ENCODE data around the gene TRIML2.

TRIML2 gene

DNA sequence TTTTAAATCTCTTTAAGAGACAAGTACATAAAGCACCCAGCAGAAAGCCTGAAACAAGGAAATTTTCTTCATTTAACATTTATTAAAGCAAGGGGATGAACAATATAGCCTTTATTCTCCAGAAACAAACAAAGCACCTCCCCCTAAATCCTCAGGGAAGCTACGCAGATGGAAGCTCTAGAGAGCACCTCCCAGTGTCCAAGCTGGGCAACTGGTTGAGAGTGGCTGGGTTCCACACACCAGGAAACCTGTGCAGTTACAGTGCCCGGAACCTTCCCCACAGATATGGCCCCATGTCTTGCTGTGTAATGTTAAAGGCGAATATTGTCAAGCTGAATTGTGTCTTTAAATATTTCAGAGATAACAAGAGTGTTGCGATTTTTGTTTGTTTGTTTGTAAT is 21.0 kb upstream of the TRIML2 start:
- H3K36me3 ChIP-seq (ENCODE audit: insufficient read depth, low read length) = no peaks in the 10 kb centered on the region
- H2AFZ ChIP-seq (ENCODE audit: low read length) = no peak overlapping the region
- TF ChIP-seq, protein P1, sequence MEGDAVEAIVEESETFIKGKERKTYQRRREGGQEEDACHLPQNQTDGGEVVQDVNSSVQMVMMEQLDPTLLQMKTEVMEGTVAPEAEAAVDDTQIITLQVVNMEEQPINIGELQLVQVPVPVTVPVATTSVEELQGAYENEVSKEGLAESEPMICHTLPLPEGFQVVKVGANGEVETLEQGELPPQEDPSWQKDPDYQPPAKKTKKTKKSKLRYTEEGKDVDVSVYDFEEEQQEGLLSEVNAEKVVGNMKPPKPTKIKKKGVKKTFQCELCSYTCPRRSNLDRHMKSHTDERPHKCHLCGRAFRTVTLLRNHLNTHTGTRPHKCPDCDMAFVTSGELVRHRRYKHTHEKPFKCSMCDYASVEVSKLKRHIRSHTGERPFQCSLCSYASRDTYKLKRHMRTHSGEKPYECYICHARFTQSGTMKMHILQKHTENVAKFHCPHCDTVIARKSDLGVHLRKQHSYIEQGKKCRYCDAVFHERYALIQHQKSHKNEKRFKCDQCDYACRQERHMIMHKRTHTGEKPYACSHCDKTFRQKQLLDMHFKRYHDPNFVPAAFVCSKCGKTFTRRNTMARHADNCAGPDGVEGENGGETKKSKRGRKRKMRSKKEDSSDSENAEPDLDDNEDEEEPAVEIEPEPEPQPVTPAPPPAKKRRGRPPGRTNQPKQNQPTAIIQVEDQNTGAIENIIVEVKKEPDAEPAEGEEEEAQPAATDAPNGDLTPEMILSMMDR (IDR thresholded peaks at IDR 0.05; ENCODE audit: low read length) = no peak
- no peak for TF ChIP-seq EZH2 (IDR thresholded peaks at IDR 0.05; ENCODE audit: borderline replicate concordance, low read length)
- H4K20me1 ChIP-seq (ENCODE audit: insufficient read depth, low read length) = no peaks in the 10 kb centered on the region
- H3K9me3 ChIP-seq (ENCODE audit: low read length) = no peaks in the 10 kb centered on the region
- no peaks in the 10 kb centered on the region for H3K4me1 ChIP-seq (ENCODE audit: insufficient read depth, low read length, severe bottlenecking)
- no peaks in the 10 kb centered on the region for H3F3A ChIP-seq (ENCODE audit: insufficient read depth, low read length)
- H3K79me2 ChIP-seq (ENCODE audit: insufficient read depth, low read length) = no peaks in the 10 kb centered on the region
- H3K27me3 ChIP-seq (ENCODE audit: insufficient read depth, low read length) = no peaks in the 10 kb centered on the region
- no peak overlapping the region for H3K4me2 ChIP-seq (ENCODE audit: low read length)
- H3K27ac ChIP-seq (ENCODE audit: low read depth, low read length, poor library complexity, severe bottlenecking) = no peak overlapping the region
- H3K9me2 ChIP-seq (ENCODE audit: low read depth, low read length) = no peaks in the 10 kb centered on the region
- H3K9ac ChIP-seq (ENCODE audit: low read length) = no peak overlapping the region
- H3K4me3 ChIP-seq (ENCODE audit: low read depth, low read length, poor library complexity, severe bottlenecking) = no peak overlapping the region

DNA sequence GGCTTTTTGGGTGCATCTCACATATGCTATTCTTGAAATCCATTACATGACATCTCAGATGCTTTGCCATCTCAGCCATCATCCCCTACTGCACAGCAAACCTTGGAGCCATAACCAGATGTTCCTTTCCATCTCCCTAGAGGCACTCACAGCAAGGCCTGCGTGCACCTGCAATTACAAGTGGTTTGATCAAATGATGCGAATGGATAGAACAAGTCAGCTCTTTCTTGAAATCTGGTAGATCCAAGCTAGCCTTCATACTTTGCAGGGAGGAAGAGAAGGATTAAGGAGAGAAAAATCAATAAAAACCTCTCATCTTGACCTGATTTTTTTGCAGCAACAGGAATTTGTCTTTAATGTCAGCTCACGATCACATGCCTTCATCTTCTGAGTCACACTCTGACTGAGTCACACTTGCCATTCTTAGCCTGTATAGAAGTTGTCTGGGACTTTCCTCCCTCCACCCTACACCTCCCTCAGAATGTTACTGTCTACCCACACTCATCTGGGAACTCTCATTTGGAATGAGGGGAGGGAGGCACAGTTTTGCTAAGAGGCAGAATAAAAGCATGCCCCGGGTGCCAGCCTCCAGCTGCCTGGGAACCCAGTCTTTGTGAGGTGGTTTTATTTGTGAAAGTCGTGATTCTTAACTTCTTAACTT is 17.9 kb upstream of the TRIML2 start:
- Histone ChIP-seq H3K4me1 (ENCODE audit: insufficient read depth, low read length, severe bottlenecking) (no peaks in the 10 kb centered on the region), H3K9ac (ENCODE audit: low read length) (no peak overlapping the region), H3K4me2 (ENCODE audit: low read length) (no peak overlapping the region), H3K27me3 (ENCODE audit: insufficient read depth, low read length) (no peaks in the 10 kb centered on the region), H3K9me2 (ENCODE audit: low read depth, low read length) (no peaks in the 10 kb centered on the region), H3K27ac (ENCODE audit: low read depth, low read length, poor library complexity, severe bottlenecking) (no peak overlapping the region), H3K36me3 (ENCODE audit: insufficient read depth, low read length) (no peaks in the 10 kb centered on the region), H3K4me3 (ENCODE audit: low read depth, low read length, poor library complexity, severe bottlenecking) (no peak overlapping the region), H3F3A (ENCODE audit: insufficient read depth, low read length) (no peaks in the 10 kb centered on the region), H4K20me1 (ENCODE audit: insufficient read depth, low read length) (no peaks in the 10 kb centered on the region), H3K79me2 (ENCODE audit: insufficient read depth, low read length) (no peaks in the 10 kb centered on the region), H3K9me3 (ENCODE audit: low read length) (no peaks in the 10 kb centered on the region), H2AFZ (ENCODE audit: low read length) (no peak overlapping the region)
- TF ChIP-seq, protein P1 (IDR thresholded peaks at IDR 0.05; ENCODE audit: low read length) = no peak
- no peak for TF ChIP-seq EZH2 (IDR thresholded peaks at IDR 0.05; ENCODE audit: borderline replicate concordance, low read length)

DNA sequence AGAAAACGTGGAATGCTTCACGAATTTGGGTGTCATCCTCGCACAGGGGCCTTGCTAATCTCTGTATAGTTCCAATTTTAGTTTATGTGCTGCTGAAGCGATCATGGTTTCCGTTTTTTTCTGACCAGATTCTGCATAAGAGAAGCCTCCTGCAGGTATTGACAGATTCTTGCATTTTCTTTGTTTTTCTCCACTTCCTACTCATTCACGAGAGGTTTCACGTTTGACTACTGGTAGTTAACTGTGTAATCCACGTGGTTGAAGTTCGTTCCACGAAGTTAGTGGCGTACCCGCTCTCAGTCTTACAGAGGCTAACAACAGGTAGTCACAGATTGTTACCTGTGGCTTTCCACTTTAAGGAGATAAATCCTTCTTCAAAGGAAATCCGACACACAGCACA is 12.1 kb upstream of the TRIML2 start:
- H3K27me3 ChIP-seq (ENCODE audit: insufficient read depth, low read length) = no peaks in the 10 kb centered on the region
- no peaks in the 10 kb centered on the region for H3K79me2 ChIP-seq (ENCODE audit: insufficient read depth, low read length)
- H4K20me1 ChIP-seq (ENCODE audit: insufficient read depth, low read length) = no peaks in the 10 kb centered on the region
- H2AFZ ChIP-seq (ENCODE audit: low read length) = no peak overlapping the region
- no peaks in the 10 kb centered on the region for H3K4me1 ChIP-seq (ENCODE audit: insufficient read depth, low read length, severe bottlenecking)
- TF ChIP-seq, protein P1 (IDR thresholded peaks at IDR 0.05; ENCODE audit: low read length) = no peak
- TF ChIP-seq EZH2 (IDR thresholded peaks at IDR 0.05; ENCODE audit: borderline replicate concordance, low read length) = no peak
- no peaks in the 10 kb centered on the region for H3F3A ChIP-seq (ENCODE audit: insufficient read depth, low read length)
- H3K4me2 ChIP-seq (ENCODE audit: low read length) = no peak overlapping the region
- H3K9me2 ChIP-seq (ENCODE audit: low read depth, low read length) = no peaks in the 10 kb centered on the region
- H3K9me3 ChIP-seq (ENCODE audit: low read length) = no peaks in the 10 kb centered on the region
- no peak overlapping the region for H3K9ac ChIP-seq (ENCODE audit: low read length)
- H3K36me3 ChIP-seq (ENCODE audit: insufficient read depth, low read length) = no peaks in the 10 kb centered on the region
- no peak overlapping the region for H3K4me3 ChIP-seq (ENCODE audit: low read depth, low read length, poor library complexity, severe bottlenecking)
- no peak overlapping the region for H3K27ac ChIP-seq (ENCODE audit: low read depth, low read length, poor library complexity, severe bottlenecking)

All from OCI-LY1 (cell line).